ENCODE data around the gene FBLN1. TPM values are rescaled to one million over a fixed set of nuclear protein-coding genes. Genes with fewer than 3 reads are reported as not detected.

The FBLN1 gene
- total and polyA plus RNA-seq, 8 donors = 38.8 to 416 (median 114) TPM

DNA sequence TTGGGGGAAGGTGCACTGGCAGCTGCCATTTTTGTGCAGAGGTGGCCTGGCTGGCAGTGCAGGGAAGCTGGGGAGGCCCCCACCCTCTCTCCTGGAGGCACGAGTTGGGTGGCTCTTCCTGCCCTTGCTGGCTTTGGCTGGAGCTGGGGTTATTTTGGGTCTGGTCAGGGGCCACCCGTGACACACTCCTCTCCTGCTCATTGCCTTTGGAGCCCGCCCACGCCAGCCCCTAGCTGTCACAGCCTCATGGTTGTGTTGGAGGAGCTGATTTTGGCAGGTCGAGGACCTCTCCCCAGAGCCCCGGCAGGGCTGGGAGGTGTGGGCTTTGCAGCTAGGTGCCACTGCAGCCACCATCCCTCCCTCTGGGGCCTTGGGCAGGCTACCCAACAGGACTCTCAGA is 21.5 kb downstream of the FBLN1 start:
- Histone ChIP-seq H3K4me3 (no peak overlapping the region), H3K27ac (peak overlapping the region in 4 of 5 donors; percentile 15 to 73 (median 36)), H3K4me1 (peaks cover 0 to 27% (median 9%) of the 10 kb centered on the region in 4 donors), H3K27me3 (no peaks in the 10 kb centered on the region), H3K9me3 (no peaks in the 10 kb centered on the region), H3K36me3 (peaks cover 0 to 17% (median 6%) of the 10 kb centered on the region in 4 donors)
- DNase-seq = no peak
- TF ChIP-seq POLR2A (IDR thresholded peaks at IDR 0.05) (no peak), POLR2AphosphoS5 (IDR thresholded peaks at IDR 0.05) (no peak), EP300 (IDR thresholded peaks at IDR 0.05) (no peak)
- TF ChIP-seq, protein P1, sequence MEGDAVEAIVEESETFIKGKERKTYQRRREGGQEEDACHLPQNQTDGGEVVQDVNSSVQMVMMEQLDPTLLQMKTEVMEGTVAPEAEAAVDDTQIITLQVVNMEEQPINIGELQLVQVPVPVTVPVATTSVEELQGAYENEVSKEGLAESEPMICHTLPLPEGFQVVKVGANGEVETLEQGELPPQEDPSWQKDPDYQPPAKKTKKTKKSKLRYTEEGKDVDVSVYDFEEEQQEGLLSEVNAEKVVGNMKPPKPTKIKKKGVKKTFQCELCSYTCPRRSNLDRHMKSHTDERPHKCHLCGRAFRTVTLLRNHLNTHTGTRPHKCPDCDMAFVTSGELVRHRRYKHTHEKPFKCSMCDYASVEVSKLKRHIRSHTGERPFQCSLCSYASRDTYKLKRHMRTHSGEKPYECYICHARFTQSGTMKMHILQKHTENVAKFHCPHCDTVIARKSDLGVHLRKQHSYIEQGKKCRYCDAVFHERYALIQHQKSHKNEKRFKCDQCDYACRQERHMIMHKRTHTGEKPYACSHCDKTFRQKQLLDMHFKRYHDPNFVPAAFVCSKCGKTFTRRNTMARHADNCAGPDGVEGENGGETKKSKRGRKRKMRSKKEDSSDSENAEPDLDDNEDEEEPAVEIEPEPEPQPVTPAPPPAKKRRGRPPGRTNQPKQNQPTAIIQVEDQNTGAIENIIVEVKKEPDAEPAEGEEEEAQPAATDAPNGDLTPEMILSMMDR (IDR thresholded peaks at IDR 0.05) = no peak
- intact Hi-C loops (cut with DNase I; ENCODE audit: low total_unique reads) = no loop called here
- WGBS, 5 donors = 65 to 75% (median 70%) methylated on average over 6 of the region's 6 CpGs; no CpG with 5 or more reads in 1 of the 5 donors

DNA sequence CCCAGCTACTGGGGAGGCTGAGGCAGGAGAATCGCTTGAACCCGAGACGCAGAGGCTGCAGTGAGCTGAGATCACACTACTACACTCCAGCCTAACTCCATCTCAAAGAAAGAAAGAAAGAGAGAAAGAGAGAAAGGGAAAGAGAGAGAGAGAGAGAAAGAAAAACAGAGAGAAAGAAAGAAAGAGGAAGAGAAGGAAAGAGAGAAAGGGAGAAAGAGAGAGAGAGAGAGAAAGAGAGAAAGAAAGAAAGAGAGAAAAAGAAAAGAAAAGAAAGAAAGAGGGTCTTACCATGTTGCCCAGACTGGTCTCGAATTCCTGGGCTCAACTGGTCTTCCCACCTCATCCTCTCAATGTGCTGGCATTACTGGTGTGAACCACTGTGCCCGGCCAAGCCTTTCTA is 22.3 kb downstream of the FBLN1 start:
- peaks cover 0 to 17% (median 6%) of the 10 kb centered on the region in 4 donors for H3K36me3 ChIP-seq
- peak overlapping the region in 4 of 5 donors; percentile 64 to 84 (median 74) for H3K27ac ChIP-seq
- H3K4me1 ChIP-seq = peaks cover 0 to 27% (median 9%) of the 10 kb centered on the region in 4 donors
- no peaks in the 10 kb centered on the region for H3K9me3 ChIP-seq
- no peak overlapping the region for H3K4me3 ChIP-seq
- intact Hi-C loops (cut with DNase I; ENCODE audit: low total_unique reads) = no loop called here
- WGBS, 5 donors = 79 to 88% (median 84%) methylated on average over 5 of the region's 5 CpGs
- no peaks in the 10 kb centered on the region for H3K27me3 ChIP-seq
- DNase-seq = no peak
- TF ChIP-seq, protein P1 (IDR thresholded peaks at IDR 0.05) = no peak
- TF ChIP-seq POLR2A (IDR thresholded peaks at IDR 0.05) (no peak), EP300 (IDR thresholded peaks at IDR 0.05) (no peak)

DNA sequence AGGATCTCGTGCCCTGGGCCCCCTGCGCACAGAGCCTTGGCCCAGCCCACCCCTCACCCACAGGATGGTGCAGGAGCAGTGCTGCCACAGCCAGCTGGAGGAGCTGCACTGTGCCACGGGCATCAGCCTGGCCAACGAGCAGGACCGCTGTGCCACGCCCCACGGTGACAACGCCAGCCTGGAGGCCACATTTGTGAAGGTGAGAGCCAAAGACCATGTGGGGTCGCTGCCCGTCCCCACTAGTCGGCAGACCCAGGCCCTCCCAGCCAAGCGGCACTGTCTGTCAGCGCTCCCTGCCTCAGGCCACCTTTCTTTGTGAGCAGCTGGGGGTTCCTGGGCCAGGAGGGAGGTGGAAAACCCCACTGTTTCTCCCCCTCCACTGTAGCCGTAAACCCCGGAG is 22.8 kb downstream of the FBLN1 start:
- H3K36me3 ChIP-seq = peaks cover 0 to 13% (median 3%) of the 10 kb centered on the region in 4 donors

DNA sequence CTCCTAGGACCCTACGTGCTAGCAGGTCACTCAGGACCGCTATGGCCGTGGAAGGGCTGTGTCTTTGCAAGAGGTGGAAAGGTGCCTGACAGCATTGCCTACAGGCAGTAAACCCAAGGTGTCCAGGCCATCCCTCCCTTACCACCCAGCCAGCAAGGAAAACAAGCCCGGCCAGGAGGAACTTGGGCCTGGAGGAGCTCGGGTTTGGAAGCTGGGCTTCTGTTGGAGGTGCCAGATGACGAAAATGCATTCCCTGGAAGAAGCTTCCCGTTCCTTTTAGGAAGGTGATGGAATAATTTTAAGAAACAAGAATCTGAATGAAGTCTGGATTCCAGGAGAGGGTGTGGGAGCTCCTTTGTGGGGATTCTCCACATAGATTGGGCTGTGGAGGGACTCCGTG is 23.6 kb downstream of the FBLN1 start:
- intact Hi-C loops (cut with DNase I; ENCODE audit: low total_unique reads) = no loop called here
- Histone ChIP-seq H3K36me3 (peaks cover 0 to 12% (median 2%) of the 10 kb centered on the region in 4 donors), H3K9me3 (no peaks in the 10 kb centered on the region), H3K27me3 (no peaks in the 10 kb centered on the region), H3K27ac (peak overlapping the region in 4 of 5 donors; percentile 64 to 84 (median 74)), H3K4me1 (peaks cover 0 to 34% (median 9%) of the 10 kb centered on the region in 4 donors), H3K4me3 (no peak overlapping the region)
- TF ChIP-seq POLR2A (IDR thresholded peaks at IDR 0.05) = no peak
- no peak for TF ChIP-seq EP300 (IDR thresholded peaks at IDR 0.05)
- TF ChIP-seq, protein P1 (IDR thresholded peaks at IDR 0.05) = no peak
- no peak for TF ChIP-seq POLR2AphosphoS5 (IDR thresholded peaks at IDR 0.05)
- 66 to 83% (median 75%) methylated on average over 8 of the region's 8 CpGs for WGBS, 5 donors
- DNase-seq = no peak

More for the DNA sequence above, 22.8 kb downstream of the FBLN1 start:
- 73 to 94% (median 80%) methylated on average over 5 to 15 of the region's 15 CpGs for WGBS, 5 donors
- TF ChIP-seq, protein P1 (IDR thresholded peaks at IDR 0.05) = no peak
- TF ChIP-seq POLR2A (IDR thresholded peaks at IDR 0.05) (no peak), POLR2AphosphoS5 (IDR thresholded peaks at IDR 0.05) (no peak), EP300 (IDR thresholded peaks at IDR 0.05) (no peak)
- intact Hi-C loops (cut with DNase I; ENCODE audit: low total_unique reads) = no loop called here
- H3K4me3 ChIP-seq = no peak overlapping the region
- peak overlapping the region; percentile 8 to 84 (median 73) for H3K27ac ChIP-seq
- peaks cover 0 to 30% (median 9%) of the 10 kb centered on the region in 4 donors for H3K4me1 ChIP-seq
- no peaks in the 10 kb centered on the region for H3K27me3 ChIP-seq
- DNase-seq = no peak
- H3K9me3 ChIP-seq = no peaks in the 10 kb centered on the region

Measured in stomach (tissue), 9 donors.